Measurements from ENCODE around the gene KLF11.

KLF11 gene

GRCh38 chr2:10061221-10061925, 18.0 kb downstream of the KLF11 start:
- in situ Hi-C loops (cut with MboI; ENCODE audit: low sequenced_read_pairs): no loop called here

- in situ Hi-C loops (cut with MboI; ENCODE audit: low sequenced_read_pairs): no loop called here
Measured at GRCh38 chr2:10062931-10063365, 19.6 kb downstream of the KLF11 start.

- in situ Hi-C loops (cut with MboI; ENCODE audit: low sequenced_read_pairs): no loop called here
Measured at GRCh38 chr2:10063566-10063965, 20.2 kb downstream of the KLF11 start.

- in situ Hi-C loops (cut with MboI; ENCODE audit: low sequenced_read_pairs): no loop called here
Measured at GRCh38 chr2:10064932-10065772, 21.8 kb downstream of the KLF11 start.

GRCh38 chr2:10065773-10066055, 22.4 kb downstream of the KLF11 start:
- in situ Hi-C loops (cut with MboI; ENCODE audit: low sequenced_read_pairs): no loop called here

- in situ Hi-C loops (cut with MboI; ENCODE audit: low sequenced_read_pairs): no loop called here
Measured at GRCh38 chr2:10067330-10067729, 24.0 kb downstream of the KLF11 start.

GRCh38 chr2:10067881-10068280, 24.5 kb downstream of the KLF11 start:
- in situ Hi-C loops (cut with MboI; ENCODE audit: low sequenced_read_pairs): no loop called here

- in situ Hi-C loops (cut with MboI; ENCODE audit: low sequenced_read_pairs): no loop called here
Measured at GRCh38 chr2:10071176-10071575, 27.8 kb downstream of the KLF11 start.

GRCh38 chr2:10071595-10071994, 28.2 kb downstream of the KLF11 start:
- in situ Hi-C loops (cut with MboI; ENCODE audit: low sequenced_read_pairs): no loop called here

- in situ Hi-C loops (cut with MboI; ENCODE audit: low sequenced_read_pairs): no loop called here
Measured at GRCh38 chr2:10072656-10073480, 29.5 kb downstream of the KLF11 start.

- in situ Hi-C loops (cut with MboI; ENCODE audit: low sequenced_read_pairs): no loop called here
Measured at GRCh38 chr2:10073706-10074105, 30.4 kb downstream of the KLF11 start.

GRCh38 chr2:10075101-10075500, 31.8 kb downstream of the KLF11 start:
- in situ Hi-C loops (cut with MboI; ENCODE audit: low sequenced_read_pairs): no loop called here

GRCh38 chr2:10075571-10076209, 32.3 kb downstream of the KLF11 start:
- in situ Hi-C loops (cut with MboI; ENCODE audit: low sequenced_read_pairs): no loop called here

- in situ Hi-C loops (cut with MboI; ENCODE audit: low sequenced_read_pairs): no loop called here
Measured at GRCh38 chr2:10076511-10076910, 33.2 kb downstream of the KLF11 start.

- in situ Hi-C loops (cut with MboI; ENCODE audit: low sequenced_read_pairs): no loop called here
Measured at GRCh38 chr2:10076988-10077527, 33.7 kb downstream of the KLF11 start.

- in situ Hi-C loops (cut with MboI; ENCODE audit: low sequenced_read_pairs): no loop called here
Measured at GRCh38 chr2:10078001-10078400, 34.7 kb downstream of the KLF11 start.

GRCh38 chr2:10078704-10079265, 35.4 kb downstream of the KLF11 start:
- in situ Hi-C loops (cut with MboI; ENCODE audit: low sequenced_read_pairs): no loop called here

- in situ Hi-C loops (cut with MboI; ENCODE audit: low sequenced_read_pairs): no loop called here
Measured at GRCh38 chr2:10079266-10079869, 36.0 kb downstream of the KLF11 start.

- in situ Hi-C loops (cut with MboI; ENCODE audit: low sequenced_read_pairs): no loop called here
Measured at GRCh38 chr2:10079870-10080535, 36.7 kb downstream of the KLF11 start, which contains the start of gene CYS1. CYS1 (minus strand) TSS chr2:10080411; CDS start chr2:10080223, 188 bp downstream.
